HepG2 (cell line): Measurements from ENCODE around the gene EDAR. TPM values are rescaled to one million over a fixed set of nuclear protein-coding genes. Genes with fewer than 3 reads are reported as not detected.

Source experiments
- AHR ChIP-seq: IDR thresholded peaks from 2 replicates; pipeline ENCODE4 v1.6.1; 2018; ENCODE audit warnings: missing genetic modification reagents, missing compliant biosample characterization
- ARHGAP35 ChIP-seq: sonication (generic); formaldehyde crosslinking; IDR thresholded peaks from 2 replicates; pipeline ENCODE4 v1.9.0; 2022; ENCODE audit warnings: mild to moderate bottlenecking, inconsistent platforms, moderate library complexity, missing genetic modification reagents, borderline replicate concordance
- BHLHE40 ChIP-seq: IDR thresholded peaks from 2 replicates; pipeline ENCODE4 v1.6.1; 2011; ENCODE audit warnings: low read length, improper control_type of control experiment
- BORCS8-MEF2B ChIP-seq: sonication (generic); formaldehyde crosslinking; IDR thresholded peaks from 2 replicates; pipeline ENCODE4 v1.8.0; 2022; ENCODE audit warnings: mild to moderate bottlenecking, missing genetic modification reagents
- FOXC1 ChIP-seq: sonication (generic); formaldehyde crosslinking; IDR thresholded peaks from 2 replicates; pipeline ENCODE4 v1.8.0; 2022; ENCODE audit warnings: mild to moderate bottlenecking, missing genetic modification reagents, borderline replicate concordance
- FOXO1 ChIP-seq: sonication (generic); formaldehyde crosslinking; IDR thresholded peaks from 2 replicates; pipeline ENCODE4 v1.4.0; 2020; ENCODE audit warnings: missing genetic modification reagents
- GABPA ChIP-seq, 2 experiments: IDR thresholded peaks; 2 replicates each; pipeline ENCODE4 v1.6.1; 2011 to 2016; ENCODE audit warnings: low read depth in 2 of 2, low read length in 1 of 2, missing biosample characterization in 1 of 2, missing genetic modification characterization in 1 of 2
- GATAD2A ChIP-seq: IDR thresholded peaks from 2 replicates; pipeline ENCODE4 v1.6.1; 2016
- ISL2 ChIP-seq: sonication (generic); formaldehyde crosslinking; IDR thresholded peaks from 2 replicates; pipeline ENCODE4 v1.5.0; 2020; ENCODE audit warnings: missing genetic modification reagents
- MED1 ChIP-seq: sonication (generic); formaldehyde crosslinking; IDR thresholded peaks from 2 replicates; pipeline ENCODE4 v1.4.0; 2020; ENCODE audit warnings: missing genetic modification reagents
- NRL ChIP-seq: sonication (generic); formaldehyde crosslinking; IDR thresholded peaks from 2 replicates; pipeline ENCODE4 v1.5.0; 2020; ENCODE audit warnings: missing genetic modification reagents, mild to moderate bottlenecking, moderate library complexity, borderline replicate concordance
- PHF21A ChIP-seq: sonication (generic); formaldehyde crosslinking; IDR thresholded peaks from 2 replicates; pipeline ENCODE4 v1.5.0; 2020; ENCODE audit warnings: mild to moderate bottlenecking, missing genetic modification reagents
- RXRB ChIP-seq: IDR thresholded peaks from 2 replicates; pipeline ENCODE4 v1.6.1; 2016; ENCODE audit warnings: borderline replicate concordance, missing genetic modification reagents, missing compliant biosample characterization
- ZNF232 ChIP-seq: sonication (generic); formaldehyde crosslinking; IDR thresholded peaks from 2 replicates; pipeline ENCODE4 v1.4.0; 2020; ENCODE audit warnings: missing genetic modification reagents, borderline replicate concordance
- ZNF331 ChIP-seq: sonication (generic); formaldehyde crosslinking; IDR thresholded peaks from 2 replicates; pipeline ENCODE4 v1.4.0; 2020; ENCODE audit warnings: missing genetic modification reagents
- ZNF556 ChIP-seq: sonication (generic); formaldehyde crosslinking; IDR thresholded peaks from 2 replicates; pipeline ENCODE4 v1.4.0; 2020; ENCODE audit warnings: mild to moderate bottlenecking, missing genetic modification reagents, borderline replicate concordance
- ZNF577 ChIP-seq: sonication (generic); formaldehyde crosslinking; IDR thresholded peaks from 2 replicates; pipeline ENCODE4 v1.4.0; 2020; ENCODE audit warnings: mild to moderate bottlenecking, low read depth, missing genetic modification reagents, borderline replicate concordance
- ZNF614 ChIP-seq: IDR thresholded peaks from 2 replicates; pipeline ENCODE4 v1.6.1; 2018; ENCODE audit warnings: missing biosample characterization, missing genetic modification reagents, inconsistent platforms, borderline replicate concordance
- polyA plus RNA-seq, 8 experiments: library from polyadenylated mRNA; depleted of rRNA in 3 of 8; stranded (reverse) in 7 of 8; unstranded in 1 of 8; fragments of >200 nt; fragmentation: Illumina TruSeq in 4 of 8; extraction: Trizol in 4 of 8; gene quantifications; 2 replicates each; pipeline versions ENCODE4 v1.2.1 to v1.2.3, GENCODE V29; 2011 to 2016; ENCODE audit warnings: low read depth in 4 of 8, missing spikeins in 1 of 8, mixed read lengths in 1 of 8; ENCODE audit not compliant: insufficient read depth in 1 of 8
- total RNA-seq, 5 experiments: library from RNA; depleted of rRNA; stranded (reverse); fragments of >200 nt; fragmentation: Illumina TruSeq; extraction: Trizol; gene quantifications; 2 replicates each; pipeline ENCODE4 v1.2.3, GENCODE V29; 2016; ENCODE audit warnings: low read depth in 1 of 5
- TF ChIP-seq, protein P1 (sequence below): sonication (generic); formaldehyde crosslinking; IDR thresholded peaks from 2 replicates; pipeline ENCODE4; 2020; ENCODE audit warnings: missing genetic modification reagents, mild to moderate bottlenecking, borderline replicate concordance
- TF ChIP-seq, protein P2 (sequence below): sonication (generic); formaldehyde crosslinking; IDR thresholded peaks from 2 replicates; pipeline ENCODE4 v1.9.0; 2022; ENCODE audit warnings: low read depth, missing genetic modification reagents
- TF ChIP-seq, protein P3 (sequence below): sonication (generic); formaldehyde crosslinking; IDR thresholded peaks from 2 replicates; pipeline ENCODE4 v1.5.1; 2020; ENCODE audit warnings: mild to moderate bottlenecking, moderate library complexity, missing genetic modification reagents

The EDAR gene
- total and polyA plus RNA-seq, 2 of the 13 experiments (the other 11 are each of a cell fraction or from before 2014, with no cell fraction given): not detected

DNA sequence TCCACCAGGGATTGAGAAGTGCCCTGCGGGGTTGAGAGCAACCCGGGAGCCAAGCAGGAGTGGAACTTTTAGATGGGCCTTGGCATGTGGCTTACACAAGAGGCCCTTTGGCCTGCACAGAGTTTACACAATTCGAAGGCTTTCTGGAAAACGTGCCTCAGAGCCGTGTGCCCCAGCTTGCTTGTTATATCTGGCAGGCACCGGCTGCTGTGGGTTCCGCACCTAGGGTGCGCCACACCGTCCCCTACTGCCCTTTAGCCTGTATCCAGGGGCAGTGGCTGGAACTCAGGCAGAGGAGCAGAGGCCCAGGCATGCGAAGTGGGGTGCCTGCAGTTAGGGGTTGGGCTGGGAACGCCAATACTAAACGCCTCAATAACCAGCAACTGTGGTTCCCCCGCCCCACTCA lies 32.9 kb upstream of the EDAR start (continued):
- TF ChIP-seq ZNF232 (CRISPR knock-in tag) (peak; percentile 62; the same call in 1 of the 2 replicates), FOXO1 (CRISPR knock-in tag) (peak; percentile 58; the same call in 1 of the 2 replicates), GABPA (IDR thresholded peaks at IDR 0.05; ENCODE audit: low read depth, low read length) (no peak), GABPA (CRISPR knock-in tag; IDR thresholded peaks at IDR 0.05; ENCODE audit: low read depth) (no peak), ZNF577 (CRISPR knock-in tag) (no peak), ISL2 (CRISPR knock-in tag) (peak; percentile 19; the same call in 1 of the 2 replicates), BHLHE40 (peak; percentile 74), PHF21A (CRISPR knock-in tag) (peak; percentile 49; the same call in 1 of the 2 replicates), GATAD2A (CRISPR knock-in tag) (0 out of 2 replicates have a peak, but pooled peaks have one; percentile 42), MED1 (CRISPR knock-in tag) (peak; percentile 68; the same call in 1 of the 2 replicates), ZNF331 (CRISPR knock-in tag) (peak; percentile 63; the same call in 1 of the 2 replicates), ZNF614 (peak; percentile 63; the same call in 1 of the 2 replicates), BORCS8-MEF2B (CRISPR knock-in tag) (0 out of 2 replicates have a peak, but pooled peaks have one; percentile 54), AHR (CRISPR knock-in tag) (0 out of 2 replicates have a peak, but pooled peaks have one; percentile 27), ARHGAP35 (CRISPR knock-in tag) (0 out of 2 replicates have a peak, but pooled peaks have one; percentile 33), NRL (CRISPR knock-in tag) (peak; percentile 63), ZNF556 (CRISPR knock-in tag) (peak; percentile 47; the same call in 1 of the 2 replicates), FOXC1 (CRISPR knock-in tag) (peak; percentile 54; the same call in 1 of the 2 replicates), RXRB (CRISPR knock-in tag) (peak; percentile 62)
- TF ChIP-seq, protein P1, sequence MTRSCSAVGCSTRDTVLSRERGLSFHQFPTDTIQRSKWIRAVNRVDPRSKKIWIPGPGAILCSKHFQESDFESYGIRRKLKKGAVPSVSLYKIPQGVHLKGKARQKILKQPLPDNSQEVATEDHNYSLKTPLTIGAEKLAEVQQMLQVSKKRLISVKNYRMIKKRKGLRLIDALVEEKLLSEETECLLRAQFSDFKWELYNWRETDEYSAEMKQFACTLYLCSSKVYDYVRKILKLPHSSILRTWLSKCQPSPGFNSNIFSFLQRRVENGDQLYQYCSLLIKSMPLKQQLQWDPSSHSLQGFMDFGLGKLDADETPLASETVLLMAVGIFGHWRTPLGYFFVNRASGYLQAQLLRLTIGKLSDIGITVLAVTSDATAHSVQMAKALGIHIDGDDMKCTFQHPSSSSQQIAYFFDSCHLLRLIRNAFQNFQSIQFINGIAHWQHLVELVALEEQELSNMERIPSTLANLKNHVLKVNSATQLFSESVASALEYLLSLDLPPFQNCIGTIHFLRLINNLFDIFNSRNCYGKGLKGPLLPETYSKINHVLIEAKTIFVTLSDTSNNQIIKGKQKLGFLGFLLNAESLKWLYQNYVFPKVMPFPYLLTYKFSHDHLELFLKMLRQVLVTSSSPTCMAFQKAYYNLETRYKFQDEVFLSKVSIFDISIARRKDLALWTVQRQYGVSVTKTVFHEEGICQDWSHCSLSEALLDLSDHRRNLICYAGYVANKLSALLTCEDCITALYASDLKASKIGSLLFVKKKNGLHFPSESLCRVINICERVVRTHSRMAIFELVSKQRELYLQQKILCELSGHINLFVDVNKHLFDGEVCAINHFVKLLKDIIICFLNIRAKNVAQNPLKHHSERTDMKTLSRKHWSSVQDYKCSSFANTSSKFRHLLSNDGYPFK (CRISPR knock-in tag): peak; percentile 42; the same call in 1 of the 2 replicates
- TF ChIP-seq, protein P2, sequence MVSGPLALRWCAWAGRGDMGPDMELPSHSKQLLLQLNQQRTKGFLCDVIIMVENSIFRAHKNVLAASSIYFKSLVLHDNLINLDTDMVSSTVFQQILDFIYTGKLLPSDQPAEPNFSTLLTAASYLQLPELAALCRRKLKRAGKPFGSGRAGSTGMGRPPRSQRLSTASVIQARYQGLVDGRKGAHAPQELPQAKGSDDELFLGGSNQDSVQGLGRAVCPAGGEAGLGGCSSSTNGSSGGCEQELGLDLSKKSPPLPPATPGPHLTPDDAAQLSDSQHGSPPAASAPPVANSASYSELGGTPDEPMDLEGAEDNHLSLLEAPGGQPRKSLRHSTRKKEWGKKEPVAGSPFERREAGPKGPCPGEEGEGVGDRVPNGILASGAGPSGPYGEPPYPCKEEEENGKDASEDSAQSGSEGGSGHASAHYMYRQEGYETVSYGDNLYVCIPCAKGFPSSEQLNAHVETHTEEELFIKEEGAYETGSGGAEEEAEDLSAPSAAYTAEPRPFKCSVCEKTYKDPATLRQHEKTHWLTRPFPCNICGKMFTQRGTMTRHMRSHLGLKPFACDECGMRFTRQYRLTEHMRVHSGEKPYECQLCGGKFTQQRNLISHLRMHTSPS (CRISPR knock-in tag): 0 out of 2 replicates have a peak, but pooled peaks have one; percentile 39
- TF ChIP-seq, protein P3, sequence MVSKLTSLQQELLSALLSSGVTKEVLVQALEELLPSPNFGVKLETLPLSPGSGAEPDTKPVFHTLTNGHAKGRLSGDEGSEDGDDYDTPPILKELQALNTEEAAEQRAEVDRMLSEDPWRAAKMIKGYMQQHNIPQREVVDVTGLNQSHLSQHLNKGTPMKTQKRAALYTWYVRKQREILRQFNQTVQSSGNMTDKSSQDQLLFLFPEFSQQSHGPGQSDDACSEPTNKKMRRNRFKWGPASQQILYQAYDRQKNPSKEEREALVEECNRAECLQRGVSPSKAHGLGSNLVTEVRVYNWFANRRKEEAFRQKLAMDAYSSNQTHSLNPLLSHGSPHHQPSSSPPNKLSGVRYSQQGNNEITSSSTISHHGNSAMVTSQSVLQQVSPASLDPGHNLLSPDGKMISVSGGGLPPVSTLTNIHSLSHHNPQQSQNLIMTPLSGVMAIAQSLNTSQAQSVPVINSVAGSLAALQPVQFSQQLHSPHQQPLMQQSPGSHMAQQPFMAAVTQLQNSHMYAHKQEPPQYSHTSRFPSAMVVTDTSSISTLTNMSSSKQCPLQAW: peak; percentile 74
